ENCODE data around the gene PLCB1.

Gene PLCB1

DNA sequence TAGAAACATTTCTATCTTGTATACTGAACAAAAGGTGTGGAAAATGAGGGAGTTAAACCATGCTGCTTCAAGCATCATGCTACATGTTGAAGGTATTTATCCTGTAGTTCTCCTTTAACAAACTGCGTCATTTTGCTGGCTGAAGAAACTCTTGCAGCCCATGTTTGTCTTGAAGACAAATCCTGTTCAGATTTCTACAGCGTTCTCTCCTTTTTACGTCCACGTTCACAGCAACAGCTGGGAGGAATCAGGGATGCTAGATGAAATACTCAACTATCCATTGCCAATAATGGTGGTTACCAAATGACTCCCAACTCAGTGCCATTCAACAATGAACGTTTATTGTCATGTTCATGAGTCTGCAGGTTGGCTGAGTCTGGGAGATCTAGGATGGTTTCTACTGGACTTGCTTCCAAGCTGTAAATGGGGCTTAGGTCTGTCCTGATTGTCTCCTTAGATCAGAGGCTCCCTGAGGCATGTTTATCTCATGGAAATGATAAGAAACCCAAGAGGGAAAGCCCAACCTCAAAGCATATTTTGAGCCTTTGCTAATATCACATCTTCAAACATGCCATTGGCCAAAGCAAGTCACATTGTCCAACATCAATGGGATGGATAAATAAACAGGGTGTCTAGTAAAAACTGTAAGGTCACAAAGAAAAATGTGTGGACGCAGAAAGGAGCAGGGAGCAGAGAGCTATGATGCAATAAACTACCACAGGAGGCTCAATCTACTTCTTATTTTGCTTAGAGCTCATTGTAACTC, 2.7 kb upstream of the PLCB1 start:
- Histone ChIP-seq H3K36me3 (ENCODE audit: control insufficient read depth in 2 of 2, insufficient read depth in 2 of 2, low read length in 2 of 2) (no peaks in the 10 kb centered on the region), H3K27ac (ENCODE audit: low read depth in 2 of 2, low read length in 2 of 2) (no peak overlapping the region), H3K4me1 (ENCODE audit: control insufficient read depth in 2 of 2, insufficient read depth in 2 of 2, low read length in 2 of 2) (no peaks in the 10 kb centered on the region), H3K9ac (ENCODE audit: low read depth in 1 of 2, low read length in 2 of 2) (no peak overlapping the region), H3K4me3 (ENCODE audit: low read length in 2 of 2) (no peak overlapping the region), H3K27me3 (ENCODE audit: control insufficient read depth in 2 of 2, insufficient read depth in 2 of 2, low read length in 2 of 2) (peaks cover 6 to 10% of the 10 kb centered on the region in 2 donors), H3K9me3 (ENCODE audit: control insufficient read depth in 2 of 2, low read length in 2 of 2) (no peaks in the 10 kb centered on the region)

DNA sequence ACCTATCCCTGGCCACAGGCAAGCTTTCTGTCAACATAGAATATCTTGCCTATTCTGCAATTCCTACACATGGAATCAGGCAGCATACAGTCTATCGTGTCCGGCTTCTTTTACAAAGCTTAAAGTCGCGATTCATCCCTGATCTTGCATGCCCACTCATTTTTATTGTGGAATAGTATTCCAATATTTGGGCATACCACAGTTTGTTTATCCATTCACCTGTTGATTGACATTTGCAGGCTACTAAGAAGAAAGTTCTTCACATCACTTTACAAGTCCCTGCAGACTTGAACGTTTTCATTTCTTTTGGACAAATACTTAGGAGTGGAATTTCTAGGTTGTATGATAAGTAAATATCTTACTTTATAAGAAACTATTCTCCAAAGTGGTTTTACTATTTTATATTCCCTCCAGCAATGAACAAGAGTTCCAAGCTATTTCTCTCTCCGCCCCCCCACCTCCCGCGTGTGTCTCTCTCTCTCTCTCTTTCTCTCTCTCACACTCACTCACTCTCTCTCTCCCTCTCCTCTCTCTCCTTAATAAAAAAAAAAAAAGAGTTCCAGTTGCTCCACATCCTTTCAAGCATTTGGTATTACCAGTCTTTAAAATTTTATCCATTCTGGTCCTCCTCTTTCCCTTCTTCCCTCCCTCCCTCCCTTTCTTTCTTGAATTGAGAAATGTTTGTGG, 1.1 kb upstream of the PLCB1 start:
- Histone ChIP-seq H3K27me3 (ENCODE audit: control insufficient read depth in 2 of 2, insufficient read depth in 2 of 2, low read length in 2 of 2) (peaks cover 6 to 10% of the 10 kb centered on the region in 2 donors), H3K4me3 (ENCODE audit: low read length in 2 of 2) (no peak overlapping the region), H3K9ac (ENCODE audit: low read depth in 1 of 2, low read length in 2 of 2) (no peak overlapping the region), H3K4me1 (ENCODE audit: control insufficient read depth in 2 of 2, insufficient read depth in 2 of 2, low read length in 2 of 2) (no peaks in the 10 kb centered on the region), H3K36me3 (ENCODE audit: control insufficient read depth in 2 of 2, insufficient read depth in 2 of 2, low read length in 2 of 2) (no peaks in the 10 kb centered on the region), H3K27ac (ENCODE audit: low read depth in 2 of 2, low read length in 2 of 2) (no peak overlapping the region), H3K9me3 (ENCODE audit: control insufficient read depth in 2 of 2, low read length in 2 of 2) (no peaks in the 10 kb centered on the region)

DNA sequence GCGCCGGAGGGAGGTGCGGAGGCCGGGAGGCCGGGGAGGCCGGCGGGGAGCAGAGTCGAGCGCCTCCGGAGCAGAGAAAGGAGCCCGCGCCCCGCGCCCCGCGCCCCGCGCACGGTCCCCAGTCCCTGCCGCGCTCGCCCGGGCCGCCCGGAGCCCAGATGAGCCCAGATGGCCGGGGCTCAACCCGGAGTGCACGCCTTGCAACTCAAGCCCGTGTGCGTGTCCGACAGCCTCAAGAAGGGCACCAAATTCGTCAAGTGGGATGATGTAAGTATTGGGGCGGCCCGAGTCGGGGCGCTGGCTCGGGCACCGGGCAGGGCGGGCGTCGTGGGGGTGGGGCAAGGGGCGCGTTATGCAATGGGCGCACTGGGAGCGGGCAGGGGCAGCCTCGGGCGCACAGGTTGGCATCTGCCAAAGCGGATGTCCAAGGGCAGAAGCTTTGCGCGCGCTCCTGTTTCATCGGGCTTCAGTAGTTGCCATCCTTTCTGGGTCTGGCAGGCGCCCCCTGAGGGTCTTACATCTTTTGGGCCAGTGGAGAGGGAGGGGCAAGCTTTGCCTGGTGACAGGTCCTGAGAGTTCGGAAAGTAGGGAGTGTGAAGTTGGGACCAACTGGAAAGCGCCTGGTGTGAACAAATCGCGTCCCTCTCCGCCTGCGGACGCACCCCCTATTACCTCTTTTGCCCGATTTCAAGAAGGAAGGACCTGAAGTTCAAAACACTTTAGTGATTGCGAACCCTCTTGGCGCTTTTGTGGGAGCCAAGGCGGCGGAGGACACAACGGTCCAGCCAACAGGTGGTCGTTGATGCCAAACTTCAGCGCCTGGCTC, 631 bp downstream of the PLCB1 start:
- H3K36me3 ChIP-seq (ENCODE audit: control insufficient read depth in 2 of 2, insufficient read depth in 2 of 2, low read length in 2 of 2): no peaks in the 10 kb centered on the region
- no peaks in the 10 kb centered on the region for H3K4me1 ChIP-seq (ENCODE audit: control insufficient read depth in 2 of 2, insufficient read depth in 2 of 2, low read length in 2 of 2)
- peak overlapping the region; percentile 62 for H3K4me3 ChIP-seq (ENCODE audit: low read length in 2 of 2)
- peak overlapping the region in 1 of 2 donors; percentile 33 for H3K9ac ChIP-seq (ENCODE audit: low read depth in 1 of 2, low read length in 2 of 2)
- H3K27ac ChIP-seq (ENCODE audit: low read depth in 2 of 2, low read length in 2 of 2): peak overlapping the region in 1 of 2 donors; percentile 29
- peaks cover 6 to 10% of the 10 kb centered on the region in 2 donors for H3K27me3 ChIP-seq (ENCODE audit: control insufficient read depth in 2 of 2, insufficient read depth in 2 of 2, low read length in 2 of 2)
- H3K9me3 ChIP-seq (ENCODE audit: control insufficient read depth in 2 of 2, low read length in 2 of 2): no peaks in the 10 kb centered on the region

DNA sequence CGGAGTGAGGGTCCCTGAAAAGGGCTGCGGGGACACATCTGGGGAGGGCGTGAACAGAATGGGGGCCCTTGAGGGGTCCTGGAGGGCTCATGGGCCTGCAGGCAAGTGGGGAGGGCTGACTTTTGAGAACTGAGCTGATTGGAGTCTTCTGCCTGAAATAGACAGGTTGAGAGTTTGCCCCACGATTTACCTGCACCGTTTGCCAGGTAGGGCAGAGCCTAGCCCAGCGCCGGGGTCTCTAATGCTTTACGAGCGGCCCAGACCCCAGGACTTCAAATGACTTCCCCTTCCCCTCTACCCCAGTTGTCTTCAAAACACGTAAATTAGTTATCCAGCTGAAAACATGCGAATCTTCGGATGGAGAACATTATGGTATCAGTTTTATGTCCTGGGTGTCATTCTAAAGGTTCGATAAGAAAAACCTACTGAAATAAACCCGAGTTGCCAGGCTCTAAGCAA, 1.3 kb downstream of the PLCB1 start:
- no peaks in the 10 kb centered on the region for H3K9me3 ChIP-seq (ENCODE audit: control insufficient read depth in 2 of 2, low read length in 2 of 2)
- peak overlapping the region; percentile 62 for H3K4me3 ChIP-seq (ENCODE audit: low read length in 2 of 2)
- H3K27me3 ChIP-seq (ENCODE audit: control insufficient read depth in 2 of 2, insufficient read depth in 2 of 2, low read length in 2 of 2): peaks cover 6 to 10% of the 10 kb centered on the region in 2 donors
- H3K9ac ChIP-seq (ENCODE audit: low read depth in 1 of 2, low read length in 2 of 2): peak overlapping the region in 1 of 2 donors; percentile 33
- H3K4me1 ChIP-seq (ENCODE audit: control insufficient read depth in 2 of 2, insufficient read depth in 2 of 2, low read length in 2 of 2): no peaks in the 10 kb centered on the region
- no peak overlapping the region for H3K27ac ChIP-seq (ENCODE audit: low read depth in 2 of 2, low read length in 2 of 2)
- H3K36me3 ChIP-seq (ENCODE audit: control insufficient read depth in 2 of 2, insufficient read depth in 2 of 2, low read length in 2 of 2): no peaks in the 10 kb centered on the region

DNA sequence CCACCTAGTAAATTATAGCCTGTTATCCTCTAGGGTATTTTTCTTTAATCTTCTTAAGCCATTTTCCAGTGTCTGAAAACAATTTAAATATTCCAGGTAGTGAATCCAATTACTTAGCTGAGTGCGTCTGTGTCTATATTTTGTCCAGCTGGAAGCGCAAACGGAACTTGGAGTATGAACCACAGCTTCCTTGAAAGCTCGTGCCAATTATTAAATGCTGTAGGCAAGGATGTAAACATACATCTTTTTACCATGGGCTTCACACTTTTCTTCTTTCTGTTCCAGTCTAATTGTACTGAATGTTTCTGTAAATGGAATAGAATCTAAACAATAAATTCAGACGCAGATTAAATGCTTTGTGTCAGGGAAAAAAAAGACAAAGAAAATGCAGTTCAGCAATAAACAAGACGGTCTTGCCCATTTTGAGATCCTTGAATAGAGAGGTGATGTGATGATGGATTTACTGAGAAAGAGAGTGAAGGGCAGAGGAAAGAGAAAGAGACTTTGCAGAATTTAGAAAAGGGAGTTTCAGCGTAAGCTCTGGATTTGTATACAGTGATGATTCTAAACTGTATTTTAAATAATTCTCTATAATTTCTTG, 1.9 kb downstream of the PLCB1 start:
- Histone ChIP-seq H3K9ac (ENCODE audit: low read depth in 1 of 2, low read length in 2 of 2) (no peak overlapping the region), H3K27ac (ENCODE audit: low read depth in 2 of 2, low read length in 2 of 2) (no peak overlapping the region), H3K9me3 (ENCODE audit: control insufficient read depth in 2 of 2, low read length in 2 of 2) (no peaks in the 10 kb centered on the region), H3K4me1 (ENCODE audit: control insufficient read depth in 2 of 2, insufficient read depth in 2 of 2, low read length in 2 of 2) (no peaks in the 10 kb centered on the region), H3K36me3 (ENCODE audit: control insufficient read depth in 2 of 2, insufficient read depth in 2 of 2, low read length in 2 of 2) (no peaks in the 10 kb centered on the region), H3K27me3 (ENCODE audit: control insufficient read depth in 2 of 2, insufficient read depth in 2 of 2, low read length in 2 of 2) (peaks cover 6 to 10% of the 10 kb centered on the region in 2 donors), H3K4me3 (ENCODE audit: low read length in 2 of 2) (peak overlapping the region in 1 of 2 donors; percentile 62)

DNA sequence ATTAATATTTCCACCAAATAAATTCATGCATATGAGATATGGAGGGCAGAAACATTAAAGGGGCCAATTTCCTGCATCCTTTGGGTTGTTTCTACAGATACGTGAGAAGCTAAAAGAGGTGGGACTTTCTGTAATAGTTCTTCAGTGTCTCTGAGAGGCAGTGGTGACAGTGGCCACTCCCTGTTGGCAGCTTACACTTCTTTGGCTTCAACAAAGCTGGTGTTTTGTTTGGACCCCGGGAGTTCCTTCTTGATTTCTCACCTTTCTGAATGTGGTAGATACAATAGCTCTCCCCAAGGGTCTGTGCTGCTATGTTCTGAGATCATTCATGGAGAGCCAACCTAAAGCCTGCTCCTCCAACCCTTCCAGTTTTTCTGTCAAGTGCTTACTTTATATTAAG, 7.8 kb downstream of the PLCB1 start:
- Histone ChIP-seq H3K4me1 (ENCODE audit: control insufficient read depth in 2 of 2, insufficient read depth in 2 of 2, low read length in 2 of 2) (no peaks in the 10 kb centered on the region), H3K36me3 (ENCODE audit: control insufficient read depth in 2 of 2, insufficient read depth in 2 of 2, low read length in 2 of 2) (no peaks in the 10 kb centered on the region), H3K4me3 (ENCODE audit: low read length in 2 of 2) (no peak overlapping the region), H3K27ac (ENCODE audit: low read depth in 2 of 2, low read length in 2 of 2) (no peak overlapping the region), H3K9me3 (ENCODE audit: control insufficient read depth in 2 of 2, low read length in 2 of 2) (no peaks in the 10 kb centered on the region), H3K9ac (ENCODE audit: low read depth in 1 of 2, low read length in 2 of 2) (no peak overlapping the region), H3K27me3 (ENCODE audit: control insufficient read depth in 2 of 2, insufficient read depth in 2 of 2, low read length in 2 of 2) (no peaks in the 10 kb centered on the region)

DNA sequence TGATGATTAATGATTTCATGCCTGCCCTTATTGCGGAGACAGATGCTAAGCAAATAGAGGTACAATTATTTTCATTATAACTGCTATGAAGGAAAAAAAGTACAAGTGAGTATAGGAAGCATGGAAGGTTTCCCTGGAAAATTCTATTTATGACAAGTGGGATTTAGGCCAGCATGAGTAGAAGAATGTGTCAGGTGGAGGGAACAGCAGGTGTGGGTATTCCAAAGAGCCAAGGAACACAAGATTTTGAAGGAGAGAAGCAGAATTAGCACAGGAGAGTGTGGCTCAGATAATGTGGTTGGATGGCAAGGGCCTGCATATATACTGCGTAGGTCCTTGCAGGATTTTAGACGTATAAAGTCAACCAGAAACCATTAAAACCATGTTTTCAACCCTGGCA, 11.4 kb downstream of the PLCB1 start:
- no peak overlapping the region for H3K4me3 ChIP-seq (ENCODE audit: low read length in 2 of 2)
- no peaks in the 10 kb centered on the region for H3K27me3 ChIP-seq (ENCODE audit: control insufficient read depth in 2 of 2, insufficient read depth in 2 of 2, low read length in 2 of 2)
- no peaks in the 10 kb centered on the region for H3K4me1 ChIP-seq (ENCODE audit: control insufficient read depth in 2 of 2, insufficient read depth in 2 of 2, low read length in 2 of 2)
- H3K9ac ChIP-seq (ENCODE audit: low read depth in 1 of 2, low read length in 2 of 2): no peak overlapping the region
- H3K9me3 ChIP-seq (ENCODE audit: control insufficient read depth in 2 of 2, low read length in 2 of 2): no peaks in the 10 kb centered on the region
- H3K27ac ChIP-seq (ENCODE audit: low read depth in 2 of 2, low read length in 2 of 2): no peak overlapping the region
- H3K36me3 ChIP-seq (ENCODE audit: control insufficient read depth in 2 of 2, insufficient read depth in 2 of 2, low read length in 2 of 2): no peaks in the 10 kb centered on the region

DNA sequence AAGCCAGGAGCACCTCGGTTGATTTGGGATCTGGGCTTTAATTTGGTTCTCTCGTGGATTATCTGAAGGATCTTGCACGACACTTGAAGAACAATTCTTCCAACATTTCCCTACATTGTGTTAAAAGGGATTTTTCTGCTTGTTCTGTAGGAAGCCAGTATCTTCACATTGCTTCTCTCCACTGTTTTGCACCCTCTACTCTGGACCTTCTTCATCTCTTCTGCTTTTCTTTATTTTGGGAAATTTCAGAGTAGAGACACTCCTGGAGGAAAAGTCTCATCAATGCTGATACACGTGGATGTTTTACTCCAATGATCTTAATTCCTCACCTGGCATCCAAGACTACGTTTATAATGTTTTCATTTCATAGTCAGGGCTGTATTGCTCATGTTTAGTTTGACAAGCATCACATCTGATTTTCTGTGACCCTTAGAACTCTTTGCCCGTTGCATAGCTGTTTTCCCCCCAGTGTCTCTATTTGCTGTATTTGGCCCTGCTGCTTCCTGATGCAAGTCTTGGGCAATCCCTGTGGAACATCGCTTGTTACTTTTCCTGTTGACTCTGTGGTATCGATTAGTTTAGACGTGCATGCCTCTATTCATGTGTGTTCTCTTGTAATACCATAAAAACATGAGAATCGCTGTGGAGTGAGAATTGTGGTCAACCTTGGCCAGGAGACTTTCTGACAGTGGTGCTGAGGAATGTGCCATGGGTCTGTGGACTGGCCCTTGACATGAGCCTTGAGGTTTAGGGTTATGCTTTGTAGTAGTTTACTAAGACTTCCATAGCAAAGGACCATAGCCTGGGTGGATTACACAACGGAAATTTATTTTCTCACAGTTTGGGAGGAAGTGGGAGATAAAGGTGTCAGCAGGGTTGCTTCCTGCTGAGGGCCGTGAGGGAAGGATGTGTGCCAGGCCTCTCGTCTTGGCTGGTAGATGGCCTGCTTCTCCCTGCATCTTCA, 12.5 kb downstream of the PLCB1 start:
- no peaks in the 10 kb centered on the region for H3K27me3 ChIP-seq (ENCODE audit: control insufficient read depth in 2 of 2, insufficient read depth in 2 of 2, low read length in 2 of 2)
- no peaks in the 10 kb centered on the region for H3K36me3 ChIP-seq (ENCODE audit: control insufficient read depth in 2 of 2, insufficient read depth in 2 of 2, low read length in 2 of 2)
- no peak overlapping the region for H3K9ac ChIP-seq (ENCODE audit: low read depth in 1 of 2, low read length in 2 of 2)
- no peak overlapping the region for H3K4me3 ChIP-seq (ENCODE audit: low read length in 2 of 2)
- no peaks in the 10 kb centered on the region for H3K4me1 ChIP-seq (ENCODE audit: control insufficient read depth in 2 of 2, insufficient read depth in 2 of 2, low read length in 2 of 2)
- H3K27ac ChIP-seq (ENCODE audit: low read depth in 2 of 2, low read length in 2 of 2): no peak overlapping the region
- H3K9me3 ChIP-seq (ENCODE audit: control insufficient read depth in 2 of 2, low read length in 2 of 2): no peaks in the 10 kb centered on the region
